IPS-NIHi7 (cell line): Measurements from ENCODE around the gene TLR4.

Source experiments
- DNase-seq: peaks from one replicate; pipeline ENCODE4 v3.0.0; 2012; ENCODE audit warnings: mixed read lengths; ENCODE audit errors: extremely low spot score

The TLR4 gene

GRCh38 chr9:117704024-117704575 lies at the start of gene TLR4:
Gene TLR4, plus strand, starts transcription at chr9:117704403. Its CDS starts 70 bp downstream, at chr9:117704473.
- peak; percentile 22 for DNase-seq

GRCh38 chr9:117656002-117656401 lies 48.2 kb upstream of the TLR4 start:
- DNase-seq, result no peak

GRCh38 chr9:117662651-117663050 lies 41.6 kb upstream of the TLR4 start:
- peak; percentile 12 for DNase-seq

GRCh38 chr9:117664419-117664818 lies 39.8 kb upstream of the TLR4 start:
- no peak for DNase-seq

GRCh38 chr9:117665601-117666385 lies 38.4 kb upstream of the TLR4 start:
- no peak for DNase-seq

- DNase-seq, result no peak
Measured at GRCh38 chr9:117671468-117671867, 32.7 kb upstream of the TLR4 start.

GRCh38 chr9:117672369-117672768 lies 31.8 kb upstream of the TLR4 start:
- DNase-seq, result no peak

- DNase-seq, result no peak
Measured at GRCh38 chr9:117677572-117677971, 26.6 kb upstream of the TLR4 start.

- DNase-seq, result no peak
Measured at GRCh38 chr9:117678871-117679270, 25.3 kb upstream of the TLR4 start.

GRCh38 chr9:117679416-117679815 lies 24.8 kb upstream of the TLR4 start:
- DNase-seq, result no peak

GRCh38 chr9:117681888-117682287 lies 22.3 kb upstream of the TLR4 start:
- no peak for DNase-seq

- DNase-seq, result no peak
Measured at GRCh38 chr9:117682955-117683710, 21.1 kb upstream of the TLR4 start.

- no peak for DNase-seq
Measured at GRCh38 chr9:117687532-117687931, 16.7 kb upstream of the TLR4 start.

- no peak for DNase-seq
Measured at GRCh38 chr9:117691367-117691766, 12.8 kb upstream of the TLR4 start.

- no peak for DNase-seq
Measured at GRCh38 chr9:117696154-117696553, 8.0 kb upstream of the TLR4 start.

GRCh38 chr9:117697046-117697445 lies 7.2 kb upstream of the TLR4 start:
- no peak for DNase-seq

- DNase-seq, result no peak
Measured at GRCh38 chr9:117703537-117703936, 666 bp upstream of the TLR4 start.

GRCh38 chr9:117704597-117704996 lies 394 bp downstream of the TLR4 start:
- no peak for DNase-seq

- DNase-seq, result no peak
Measured at GRCh38 chr9:117705386-117705785, 1.2 kb downstream of the TLR4 start.

GRCh38 chr9:117706421-117707116 lies 2.4 kb downstream of the TLR4 start:
- no peak for DNase-seq

GRCh38 chr9:117707561-117707960 lies 3.4 kb downstream of the TLR4 start:
- no peak for DNase-seq

GRCh38 chr9:117709936-117710335 lies 5.7 kb downstream of the TLR4 start:
- no peak for DNase-seq
